ENCODE measurements around the gene LRMDA.

LRMDA gene

DNA sequence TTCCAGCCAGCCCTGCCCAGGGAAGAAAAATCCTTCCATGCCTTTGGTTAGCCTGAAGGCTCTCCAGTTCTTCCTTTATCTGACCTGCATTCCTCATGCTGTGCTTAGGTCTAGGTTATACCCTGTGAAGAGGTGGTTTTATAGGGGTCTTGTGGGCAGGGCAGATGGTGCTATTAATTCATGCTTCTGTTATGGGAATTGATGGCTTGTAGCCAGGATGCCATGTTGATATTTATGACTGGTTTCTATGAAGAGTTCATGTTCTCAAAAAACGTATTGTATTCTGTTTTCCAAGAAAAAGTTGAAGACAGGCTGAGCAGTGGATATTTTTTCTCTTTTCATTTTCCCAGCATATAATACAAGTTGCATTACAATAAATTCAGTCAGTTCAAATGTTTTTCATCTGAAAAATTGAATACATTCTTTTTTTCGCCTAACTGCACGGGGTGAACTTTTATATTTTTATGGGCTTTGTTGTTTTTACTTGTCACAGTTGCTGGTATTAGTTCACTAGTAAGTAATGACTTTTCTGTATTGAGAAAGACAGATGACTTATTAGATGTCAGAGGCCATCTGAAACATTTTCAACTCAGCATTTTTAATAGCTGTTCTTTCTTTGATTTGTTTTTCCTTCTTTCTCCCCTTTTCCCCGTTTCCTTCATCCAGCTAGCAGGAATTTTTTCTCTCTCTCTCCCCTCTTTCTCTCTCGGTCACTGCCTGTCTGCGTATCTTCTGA, 322.8 kb downstream of the LRMDA start:
- Histone ChIP-seq H3K18ac (ENCODE audit: low read length) (no peak overlapping the region), H3K27ac (ENCODE audit: low read depth, low read length) (no peak overlapping the region), H4K5ac (ENCODE audit: low read length) (no peak overlapping the region), H2BK120ac (ENCODE audit: low read depth, low read length) (no peak overlapping the region), H3K79me2 (ENCODE audit: control insufficient read depth, insufficient read depth, low read length) (no peaks in the 10 kb centered on the region), H4K8ac (ENCODE audit: low read depth, low read length) (no peak overlapping the region), H3K4ac (ENCODE audit: low read depth, low read length) (no peak overlapping the region), H3K27me3 (ENCODE audit: insufficient read depth, low read length, poor library complexity) (no peaks in the 10 kb centered on the region), H2BK15ac (replicated peaks; ENCODE audit: low read depth) (no peak overlapping the region), H3K9ac (ENCODE audit: low read length) (no peak overlapping the region), H3K23ac (ENCODE audit: low read length) (no peak overlapping the region), H3K4me1 (ENCODE audit: control insufficient read depth, low read depth, low read length) (no peaks in the 10 kb centered on the region), H3K4me3 (ENCODE audit: low read length) (no peak overlapping the region), H3K56ac (ENCODE audit: low read length) (no peak overlapping the region), H3K4me2 (ENCODE audit: low read length) (no peak overlapping the region), H3K36me3 (ENCODE audit: control insufficient read depth, insufficient read depth, low read length) (no peaks in the 10 kb centered on the region), H2BK5ac (ENCODE audit: low read length) (no peak overlapping the region), H2AK5ac (ENCODE audit: low read length) (no peak overlapping the region), H3K79me1 (ENCODE audit: low read length) (no peaks in the 10 kb centered on the region)
- WGBS (ENCODE audit: extremely low coverage, insufficient coverage, low lambda C conversion rate), result no CpG with 5 or more reads among the region's 6 CpGs
- no peak for DNase-seq

DNA sequence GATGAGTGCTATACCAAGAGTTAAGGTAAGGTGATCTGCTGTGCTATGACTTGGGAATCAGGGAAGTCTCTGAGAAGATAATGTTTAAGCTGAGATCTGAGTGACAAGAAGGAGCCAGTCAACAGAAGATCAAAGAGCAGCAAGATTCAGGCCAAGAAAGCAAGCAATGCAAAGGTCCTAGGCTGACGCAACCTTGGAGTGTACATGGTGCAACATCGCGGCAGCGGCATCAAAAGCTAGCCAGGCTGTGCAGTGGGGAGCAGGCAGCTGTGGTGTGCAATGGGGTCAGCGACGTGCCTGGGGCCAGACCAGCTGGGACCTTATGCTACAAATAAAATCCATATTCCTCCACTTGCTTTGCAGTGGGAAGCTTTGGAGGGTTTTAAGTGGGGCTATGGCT, 324.1 kb downstream of the LRMDA start:
- no peak overlapping the region for H3K4ac ChIP-seq (ENCODE audit: low read depth, low read length)
- H4K8ac ChIP-seq (ENCODE audit: low read depth, low read length), result no peak overlapping the region
- no peaks in the 10 kb centered on the region for H3K27me3 ChIP-seq (ENCODE audit: insufficient read depth, low read length, poor library complexity)
- H3K18ac ChIP-seq (ENCODE audit: low read length), result no peak overlapping the region
- no peak overlapping the region for H2BK15ac ChIP-seq (replicated peaks; ENCODE audit: low read depth)
- H2AK5ac ChIP-seq (ENCODE audit: low read length), result no peak overlapping the region
- H3K9ac ChIP-seq (ENCODE audit: low read length), result no peak overlapping the region
- no peak overlapping the region for H2BK5ac ChIP-seq (ENCODE audit: low read length)
- no peak for DNase-seq
- H3K36me3 ChIP-seq (ENCODE audit: control insufficient read depth, insufficient read depth, low read length), result no peaks in the 10 kb centered on the region
- no peak overlapping the region for H4K5ac ChIP-seq (ENCODE audit: low read length)
- H3K79me1 ChIP-seq (ENCODE audit: low read length), result no peaks in the 10 kb centered on the region
- no peaks in the 10 kb centered on the region for H3K79me2 ChIP-seq (ENCODE audit: control insufficient read depth, insufficient read depth, low read length)
- no peak overlapping the region for H3K4me2 ChIP-seq (ENCODE audit: low read length)
- no peak overlapping the region for H3K27ac ChIP-seq (ENCODE audit: low read depth, low read length)
- no peak overlapping the region for H2BK120ac ChIP-seq (ENCODE audit: low read depth, low read length)
- H3K4me3 ChIP-seq (ENCODE audit: low read length), result no peak overlapping the region
- WGBS (ENCODE audit: extremely low coverage, insufficient coverage, low lambda C conversion rate), result no CpG with 5 or more reads among the region's 6 CpGs
- no peak overlapping the region for H3K23ac ChIP-seq (ENCODE audit: low read length)
- no peaks in the 10 kb centered on the region for H3K4me1 ChIP-seq (ENCODE audit: control insufficient read depth, low read depth, low read length)
- H3K56ac ChIP-seq (ENCODE audit: low read length), result no peak overlapping the region

DNA sequence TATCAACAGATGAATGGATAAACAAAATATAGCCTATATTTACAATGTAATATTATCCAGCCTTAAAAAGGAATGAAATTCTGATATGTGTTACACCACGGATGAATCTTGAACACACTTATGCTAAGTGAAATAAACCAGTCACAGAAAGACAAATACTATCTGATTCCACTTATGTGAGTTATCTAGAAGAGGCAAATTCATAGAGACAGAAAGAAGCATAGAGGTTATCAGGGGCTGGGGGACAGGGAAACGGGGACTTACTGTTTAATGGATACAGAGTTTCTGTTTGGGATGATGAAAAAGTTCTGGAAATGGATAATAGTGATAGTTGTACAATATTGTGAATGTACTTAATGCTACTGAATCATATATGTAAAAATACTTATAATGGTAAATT, 329.9 kb downstream of the LRMDA start:
- H3K4me1 ChIP-seq (ENCODE audit: control insufficient read depth, low read depth, low read length), result no peaks in the 10 kb centered on the region
- H2BK5ac ChIP-seq (ENCODE audit: low read length), result no peak overlapping the region
- no CpG with 5 or more reads among the region's 2 CpGs for WGBS (ENCODE audit: extremely low coverage, insufficient coverage, low lambda C conversion rate)

DNA sequence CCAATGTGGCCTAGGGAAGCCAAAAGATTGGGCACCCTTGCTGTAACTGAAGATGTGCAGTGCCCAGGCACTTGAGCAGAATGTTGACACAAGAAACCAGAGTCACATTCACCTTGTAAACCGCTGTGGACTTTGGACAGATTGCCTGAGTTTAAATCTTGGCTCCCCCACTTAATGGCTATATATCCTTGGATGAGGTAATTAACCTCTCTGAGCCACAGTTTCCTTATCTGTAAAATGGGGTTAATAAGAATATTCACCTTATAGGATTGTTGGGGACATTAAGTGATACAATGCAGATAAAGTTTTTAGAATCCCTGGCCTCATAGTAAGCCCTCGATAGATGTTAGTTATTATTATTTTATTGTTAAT, 331.0 kb downstream of the LRMDA start:
- H3K23ac ChIP-seq (ENCODE audit: low read length), result no peak overlapping the region
- H4K5ac ChIP-seq (ENCODE audit: low read length), result no peak overlapping the region
- no peak overlapping the region for H2BK15ac ChIP-seq (replicated peaks; ENCODE audit: low read depth)
- no peak overlapping the region for H4K8ac ChIP-seq (ENCODE audit: low read depth, low read length)
- no peak overlapping the region for H3K9ac ChIP-seq (ENCODE audit: low read length)
- no peaks in the 10 kb centered on the region for H3K79me2 ChIP-seq (ENCODE audit: control insufficient read depth, insufficient read depth, low read length)
- no peaks in the 10 kb centered on the region for H3K79me1 ChIP-seq (ENCODE audit: low read length)
- H3K4me3 ChIP-seq (ENCODE audit: low read length), result no peak overlapping the region
- WGBS (ENCODE audit: extremely low coverage, insufficient coverage, low lambda C conversion rate), result no CpG with 5 or more reads among the region's 2 CpGs
- no peak overlapping the region for H3K56ac ChIP-seq (ENCODE audit: low read length)
- DNase-seq, result no peak
- H3K27ac ChIP-seq (ENCODE audit: low read depth, low read length), result no peak overlapping the region
- H3K36me3 ChIP-seq (ENCODE audit: control insufficient read depth, insufficient read depth, low read length), result no peaks in the 10 kb centered on the region
- H2BK5ac ChIP-seq (ENCODE audit: low read length), result no peak overlapping the region
- no peak overlapping the region for H3K4ac ChIP-seq (ENCODE audit: low read depth, low read length)
- no peaks in the 10 kb centered on the region for H3K4me1 ChIP-seq (ENCODE audit: control insufficient read depth, low read depth, low read length)
- no peak overlapping the region for H3K4me2 ChIP-seq (ENCODE audit: low read length)
- H3K18ac ChIP-seq (ENCODE audit: low read length), result no peak overlapping the region
- H2AK5ac ChIP-seq (ENCODE audit: low read length), result no peak overlapping the region
- no peaks in the 10 kb centered on the region for H3K27me3 ChIP-seq (ENCODE audit: insufficient read depth, low read length, poor library complexity)
- no peak overlapping the region for H2BK120ac ChIP-seq (ENCODE audit: low read depth, low read length)

More for the DNA sequence above, 329.9 kb downstream of the LRMDA start:
- Histone ChIP-seq H4K8ac (ENCODE audit: low read depth, low read length) (no peak overlapping the region), H3K4ac (ENCODE audit: low read depth, low read length) (no peak overlapping the region), H3K36me3 (ENCODE audit: control insufficient read depth, insufficient read depth, low read length) (no peaks in the 10 kb centered on the region), H3K27ac (ENCODE audit: low read depth, low read length) (no peak overlapping the region), H3K4me2 (ENCODE audit: low read length) (no peak overlapping the region), H3K23ac (ENCODE audit: low read length) (no peak overlapping the region), H2AK5ac (ENCODE audit: low read length) (no peak overlapping the region), H3K27me3 (ENCODE audit: insufficient read depth, low read length, poor library complexity) (no peaks in the 10 kb centered on the region), H3K56ac (ENCODE audit: low read length) (no peak overlapping the region), H3K18ac (ENCODE audit: low read length) (no peak overlapping the region), H2BK120ac (ENCODE audit: low read depth, low read length) (no peak overlapping the region), H3K79me1 (ENCODE audit: low read length) (no peaks in the 10 kb centered on the region), H3K9ac (ENCODE audit: low read length) (no peak overlapping the region), H2BK15ac (replicated peaks; ENCODE audit: low read depth) (no peak overlapping the region), H4K5ac (ENCODE audit: low read length) (no peak overlapping the region), H3K4me3 (ENCODE audit: low read length) (no peak overlapping the region), H3K79me2 (ENCODE audit: control insufficient read depth, insufficient read depth, low read length) (no peaks in the 10 kb centered on the region)
- DNase-seq, result no peak

DNA sequence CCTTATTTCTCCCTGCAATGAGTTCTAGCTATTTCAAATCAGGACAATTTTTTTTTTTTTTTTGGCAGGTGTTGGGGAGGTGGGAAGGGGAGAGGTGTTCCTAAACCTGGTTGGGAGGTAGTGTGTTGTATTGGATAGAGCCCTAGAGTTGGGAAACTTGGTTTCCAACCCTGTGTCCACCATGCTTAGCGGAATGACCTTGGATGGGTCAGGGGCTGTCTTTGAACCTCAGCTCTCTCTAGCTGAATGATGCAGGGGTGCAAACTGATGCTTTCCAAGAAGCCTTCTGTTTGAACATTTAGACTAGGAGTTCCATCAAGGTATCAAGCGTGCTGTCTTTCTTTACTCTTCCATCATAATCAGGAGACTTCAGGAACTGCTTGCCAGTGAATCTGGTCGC, 332.2 kb downstream of the LRMDA start:
- H3K27me3 ChIP-seq (ENCODE audit: insufficient read depth, low read length, poor library complexity), result no peaks in the 10 kb centered on the region

More for the DNA sequence above, 332.2 kb downstream of the LRMDA start:
- Histone ChIP-seq H2AK5ac (ENCODE audit: low read length) (no peak overlapping the region), H4K5ac (ENCODE audit: low read length) (no peak overlapping the region), H3K79me2 (ENCODE audit: control insufficient read depth, insufficient read depth, low read length) (no peaks in the 10 kb centered on the region), H3K4me1 (ENCODE audit: control insufficient read depth, low read depth, low read length) (no peaks in the 10 kb centered on the region), H3K4me2 (ENCODE audit: low read length) (no peak overlapping the region), H2BK120ac (ENCODE audit: low read depth, low read length) (no peak overlapping the region), H3K56ac (ENCODE audit: low read length) (no peak overlapping the region), H2BK15ac (replicated peaks; ENCODE audit: low read depth) (no peak overlapping the region), H3K27ac (ENCODE audit: low read depth, low read length) (no peak overlapping the region), H3K36me3 (ENCODE audit: control insufficient read depth, insufficient read depth, low read length) (no peaks in the 10 kb centered on the region), H3K18ac (ENCODE audit: low read length) (no peak overlapping the region), H3K4ac (ENCODE audit: low read depth, low read length) (no peak overlapping the region), H3K9ac (ENCODE audit: low read length) (no peak overlapping the region), H4K8ac (ENCODE audit: low read depth, low read length) (no peak overlapping the region), H3K4me3 (ENCODE audit: low read length) (no peak overlapping the region), H3K79me1 (ENCODE audit: low read length) (no peaks in the 10 kb centered on the region), H3K23ac (ENCODE audit: low read length) (no peak overlapping the region), H2BK5ac (ENCODE audit: low read length) (no peak overlapping the region)
- no peak for DNase-seq
- WGBS (ENCODE audit: extremely low coverage, insufficient coverage, low lambda C conversion rate), result no CpG with 5 or more reads among the region's 3 CpGs
